Measurements from ENCODE around the gene SCMH1.

DNA sequence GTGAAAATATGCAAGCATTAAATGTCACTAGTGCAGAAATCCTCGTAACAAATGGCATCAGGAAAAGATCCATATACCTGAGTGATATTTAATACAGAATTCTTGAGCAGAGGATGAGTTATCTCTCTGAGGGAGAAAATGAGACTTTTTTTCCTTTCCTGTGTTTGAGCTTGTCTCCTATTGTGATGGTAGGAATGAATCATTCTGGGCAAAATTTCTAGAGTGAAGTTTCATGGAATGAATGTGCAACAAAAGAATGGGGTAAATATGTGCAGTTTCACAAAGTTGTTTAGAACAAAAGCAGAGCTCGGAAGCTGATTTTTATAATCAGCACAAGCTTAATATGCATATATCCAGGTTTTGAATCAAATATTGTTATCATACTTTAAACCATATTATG, 258.0 kb downstream of the SCMH1 start:
- TF ChIP-seq POLR2AphosphoS5 (IDR thresholded peaks at IDR 0.05) (no peak), POLR2A (IDR thresholded peaks at IDR 0.05) (no peak)
- TF ChIP-seq, protein P1, sequence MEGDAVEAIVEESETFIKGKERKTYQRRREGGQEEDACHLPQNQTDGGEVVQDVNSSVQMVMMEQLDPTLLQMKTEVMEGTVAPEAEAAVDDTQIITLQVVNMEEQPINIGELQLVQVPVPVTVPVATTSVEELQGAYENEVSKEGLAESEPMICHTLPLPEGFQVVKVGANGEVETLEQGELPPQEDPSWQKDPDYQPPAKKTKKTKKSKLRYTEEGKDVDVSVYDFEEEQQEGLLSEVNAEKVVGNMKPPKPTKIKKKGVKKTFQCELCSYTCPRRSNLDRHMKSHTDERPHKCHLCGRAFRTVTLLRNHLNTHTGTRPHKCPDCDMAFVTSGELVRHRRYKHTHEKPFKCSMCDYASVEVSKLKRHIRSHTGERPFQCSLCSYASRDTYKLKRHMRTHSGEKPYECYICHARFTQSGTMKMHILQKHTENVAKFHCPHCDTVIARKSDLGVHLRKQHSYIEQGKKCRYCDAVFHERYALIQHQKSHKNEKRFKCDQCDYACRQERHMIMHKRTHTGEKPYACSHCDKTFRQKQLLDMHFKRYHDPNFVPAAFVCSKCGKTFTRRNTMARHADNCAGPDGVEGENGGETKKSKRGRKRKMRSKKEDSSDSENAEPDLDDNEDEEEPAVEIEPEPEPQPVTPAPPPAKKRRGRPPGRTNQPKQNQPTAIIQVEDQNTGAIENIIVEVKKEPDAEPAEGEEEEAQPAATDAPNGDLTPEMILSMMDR (IDR thresholded peaks at IDR 0.05 in 8 of 11, conservative IDR thresholded peaks at IDR 0.05 in 3 of 11): no peak

All from spleen (tissue), 7 donors.